HG03457 (cell line): ENCODE results near the gene IRF3.
A peak's percentile ranks its signal among the peaks of the same experiment; 100 is the strongest.

ENCODE experiments used
- ATAC-seq: cut with Tn5 transposase; IDR thresholded peaks from one replicate; pipeline ENCODE4 v1.9.1; 2021; ENCODE audit warnings: moderate number of reproducible peaks; ENCODE audit not compliant: unreplicated experiment

IRF3 gene, protein sequence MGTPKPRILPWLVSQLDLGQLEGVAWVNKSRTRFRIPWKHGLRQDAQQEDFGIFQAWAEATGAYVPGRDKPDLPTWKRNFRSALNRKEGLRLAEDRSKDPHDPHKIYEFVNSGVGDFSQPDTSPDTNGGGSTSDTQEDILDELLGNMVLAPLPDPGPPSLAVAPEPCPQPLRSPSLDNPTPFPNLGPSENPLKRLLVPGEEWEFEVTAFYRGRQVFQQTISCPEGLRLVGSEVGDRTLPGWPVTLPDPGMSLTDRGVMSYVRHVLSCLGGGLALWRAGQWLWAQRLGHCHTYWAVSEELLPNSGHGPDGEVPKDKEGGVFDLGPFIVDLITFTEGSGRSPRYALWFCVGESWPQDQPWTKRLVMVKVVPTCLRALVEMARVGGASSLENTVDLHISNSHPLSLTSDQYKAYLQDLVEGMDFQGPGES

DNA sequence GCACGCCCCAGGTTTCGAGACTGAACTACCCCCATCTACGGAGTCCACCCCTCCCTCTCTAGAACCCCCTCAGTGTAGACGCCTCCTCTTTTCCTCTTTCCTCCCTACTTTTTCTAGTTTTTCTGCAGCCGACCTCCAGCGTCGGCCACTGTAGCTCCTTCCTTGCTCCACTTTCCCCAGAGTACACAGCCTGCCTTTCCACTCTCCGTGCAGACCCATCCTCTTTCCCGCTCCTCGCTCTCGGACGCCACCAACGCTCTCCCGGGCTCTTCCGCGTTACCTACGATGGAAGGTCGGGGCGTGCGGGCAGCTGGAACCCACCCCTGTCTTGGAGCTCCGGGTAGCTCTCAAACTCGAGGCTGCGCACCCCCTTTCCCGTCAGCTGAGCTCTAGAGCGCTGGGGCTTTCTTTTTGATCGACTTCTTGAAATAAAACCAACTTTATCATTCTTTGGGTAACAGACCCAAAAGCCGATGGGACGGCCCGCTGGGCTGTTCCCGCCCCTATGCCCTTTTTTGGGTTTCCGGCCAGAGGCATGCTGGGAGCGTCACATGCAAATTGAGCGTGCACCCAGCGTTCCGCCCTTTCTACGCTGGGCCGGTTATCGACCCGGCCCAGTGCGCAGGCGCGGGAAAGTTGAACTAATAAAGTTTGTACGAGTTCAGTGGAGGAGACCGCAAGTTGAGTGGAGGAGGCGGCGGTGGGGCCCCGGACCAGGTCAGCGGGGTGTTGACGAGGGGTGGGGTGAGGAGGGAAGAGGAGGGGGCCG is at the start of gene IRF3, which contains the start of gene BCL2L12:
TSS of gene IRF3 (minus strand) at position 507 of the 769 bp plus-strand sequence. CDS start 1,019 bp downstream, outside the sequence.
TSS of gene BCL2L12 (plus strand) at position 583 of the 769 bp plus-strand sequence. CDS start 760 bp downstream, outside the sequence.
- ATAC-seq, result peak; percentile 59

DNA sequence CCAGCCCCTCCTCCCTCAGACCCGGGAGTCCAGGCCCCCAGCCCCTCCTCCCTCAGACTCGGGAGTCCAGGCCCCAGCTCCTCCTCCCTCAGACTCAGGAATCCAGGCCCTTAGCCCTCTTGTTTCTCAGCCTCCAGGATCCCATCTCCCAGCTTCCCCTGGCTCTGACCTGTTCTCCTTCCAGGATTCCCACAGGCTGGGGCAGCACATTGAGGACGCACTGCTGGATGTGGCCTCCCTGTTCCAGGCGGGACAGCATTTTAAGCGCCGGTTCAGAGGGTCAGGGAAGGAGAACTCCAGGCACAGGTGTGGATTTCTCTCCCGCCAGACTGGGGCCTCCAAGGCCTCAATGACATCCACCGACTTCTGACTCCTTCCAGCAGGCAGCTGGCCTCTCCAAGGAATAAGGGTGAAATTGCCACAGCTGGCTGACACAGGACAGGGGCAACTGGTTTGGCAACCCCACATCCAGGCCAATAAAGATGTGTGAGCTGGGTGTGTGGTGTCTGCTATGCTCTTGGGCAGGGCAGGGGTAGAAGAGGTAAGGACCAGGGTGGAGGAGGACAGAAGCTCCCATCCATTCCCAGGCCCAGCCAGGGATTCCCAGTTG is 47.7 kb upstream of the IRF3 start:
- no peak for ATAC-seq

DNA sequence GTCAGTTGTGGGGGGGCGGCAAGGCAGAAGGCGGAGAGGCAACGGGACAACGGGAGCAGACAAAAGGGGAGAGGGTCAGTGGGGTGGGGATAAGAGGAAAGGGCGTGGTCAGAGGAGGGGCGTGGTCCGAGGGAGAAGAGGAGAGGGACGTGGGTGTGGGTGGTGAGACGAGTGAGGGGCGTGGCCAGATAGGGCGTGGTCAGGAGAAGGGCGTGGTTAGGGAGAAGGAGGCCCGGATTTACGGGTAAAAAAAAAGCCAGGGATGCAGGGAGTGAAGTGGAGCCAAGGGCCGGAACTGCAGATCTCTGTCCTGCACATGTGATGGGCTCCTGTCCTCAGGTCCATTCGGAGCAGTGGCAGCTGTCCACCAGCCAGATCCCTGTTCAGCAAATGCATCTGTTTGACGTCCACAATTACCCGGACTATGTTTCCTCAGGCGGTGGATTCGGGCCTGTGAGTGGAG is 46.8 kb upstream of the IRF3 start:
- no peak for ATAC-seq

DNA sequence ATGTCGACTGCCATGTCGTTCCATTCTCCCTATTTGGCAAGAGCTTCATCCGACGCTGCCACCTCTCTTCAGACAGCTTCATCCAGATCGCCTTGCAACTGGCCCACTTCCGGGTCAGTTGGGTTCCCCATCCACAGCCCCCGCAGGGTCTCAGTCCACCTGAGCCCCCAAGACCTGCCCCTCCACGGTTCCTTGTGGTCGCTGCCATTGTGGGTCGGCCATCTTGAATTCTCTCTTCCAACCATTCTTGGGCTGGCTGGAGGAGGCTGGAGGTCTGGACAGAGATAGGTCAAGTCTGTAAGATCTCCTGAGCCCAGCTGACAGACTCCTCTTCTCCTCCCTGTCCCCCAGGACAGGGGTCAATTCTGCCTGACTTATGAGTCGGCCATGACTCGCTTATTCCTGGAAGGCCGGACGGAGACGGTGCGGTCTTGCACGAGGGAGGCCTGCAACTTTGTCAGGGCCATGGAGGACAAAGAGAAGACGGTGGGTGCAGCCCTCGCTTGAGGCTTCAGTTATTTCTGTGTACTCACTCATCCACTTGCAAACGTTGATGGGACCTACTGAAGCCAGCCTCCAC is 44.8 kb upstream of the IRF3 start:
- no peak for ATAC-seq

DNA sequence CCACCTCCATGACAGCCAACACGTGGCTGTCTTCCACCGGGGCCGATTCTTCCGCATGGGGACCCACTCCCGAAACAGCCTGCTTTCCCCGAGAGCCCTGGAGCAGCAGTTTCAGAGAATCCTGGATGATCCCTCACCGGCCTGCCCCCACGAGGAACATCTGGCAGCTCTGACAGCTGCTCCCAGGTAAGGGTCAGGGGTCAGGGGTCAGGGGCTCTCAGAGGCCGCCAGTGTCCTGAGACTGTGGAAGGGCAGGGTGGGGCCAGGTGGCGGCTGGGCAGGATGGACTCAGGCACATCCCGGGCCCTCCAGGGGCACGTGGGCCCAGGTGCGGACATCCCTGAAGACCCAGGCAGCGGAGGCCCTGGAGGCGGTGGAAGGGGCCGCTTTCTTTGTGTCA is 40.3 kb upstream of the IRF3 start:
- ATAC-seq, result no peak

DNA sequence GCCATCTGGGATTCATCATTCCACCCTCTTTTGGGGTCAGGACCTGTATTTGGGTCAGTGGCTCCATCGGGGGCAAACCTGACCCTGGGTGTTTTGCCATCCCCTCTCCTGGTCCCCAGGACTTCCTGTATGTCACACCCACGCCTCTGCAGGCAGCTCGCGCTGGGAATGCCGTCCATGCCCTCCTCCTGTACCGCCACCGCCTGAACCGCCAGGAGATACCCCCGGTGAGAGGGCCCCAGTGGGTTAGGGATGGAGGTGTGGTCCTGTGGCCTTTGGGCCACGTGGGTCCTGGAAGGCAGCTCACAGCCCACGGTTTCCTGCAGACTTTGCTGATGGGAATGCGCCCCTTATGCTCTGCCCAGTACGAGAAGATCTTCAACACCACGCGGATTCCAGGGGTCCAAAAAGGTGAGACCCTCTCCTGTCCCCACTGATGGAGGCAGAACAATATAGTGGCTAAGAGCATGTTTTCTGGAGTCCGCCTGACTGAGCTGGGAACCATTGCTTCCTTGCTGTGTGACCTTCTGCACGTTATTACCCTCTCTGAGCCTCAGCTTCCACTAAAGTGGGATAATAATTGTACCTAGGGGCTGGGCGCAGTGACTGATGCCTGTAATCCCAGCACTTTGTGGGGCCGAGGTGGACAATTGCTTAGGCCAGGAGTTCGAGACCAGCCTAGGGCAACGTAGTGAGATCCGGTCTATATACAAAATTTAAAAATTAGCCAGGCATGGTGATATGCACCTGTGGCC is 39.4 kb upstream of the IRF3 start:
- no peak for ATAC-seq

DNA sequence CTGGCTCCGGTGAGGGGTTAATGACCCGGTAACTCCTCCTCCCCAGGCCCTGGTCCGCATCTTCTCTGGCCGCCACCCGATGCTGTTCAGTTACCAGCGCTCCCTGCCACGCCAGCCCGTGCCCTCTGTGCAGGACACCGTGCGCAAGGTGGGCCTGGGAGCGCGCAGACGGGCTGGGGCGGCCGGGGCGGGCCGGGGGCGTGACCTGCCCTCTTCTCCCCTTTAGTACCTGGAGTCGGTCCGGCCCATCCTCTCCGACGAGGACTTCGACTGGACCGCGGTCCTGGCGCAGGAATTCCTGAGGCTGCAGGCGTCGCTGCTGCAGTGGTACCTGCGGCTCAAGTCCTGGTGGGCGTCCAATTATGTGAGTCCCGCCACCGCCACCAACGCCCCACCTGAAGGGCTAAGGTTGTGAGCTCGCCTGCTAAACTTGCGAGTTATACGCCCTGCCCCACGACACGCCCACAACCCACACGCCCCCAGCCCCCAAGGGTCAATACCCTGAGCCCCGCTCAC is 35.7 kb upstream of the IRF3 start:
- ATAC-seq, result no peak

DNA sequence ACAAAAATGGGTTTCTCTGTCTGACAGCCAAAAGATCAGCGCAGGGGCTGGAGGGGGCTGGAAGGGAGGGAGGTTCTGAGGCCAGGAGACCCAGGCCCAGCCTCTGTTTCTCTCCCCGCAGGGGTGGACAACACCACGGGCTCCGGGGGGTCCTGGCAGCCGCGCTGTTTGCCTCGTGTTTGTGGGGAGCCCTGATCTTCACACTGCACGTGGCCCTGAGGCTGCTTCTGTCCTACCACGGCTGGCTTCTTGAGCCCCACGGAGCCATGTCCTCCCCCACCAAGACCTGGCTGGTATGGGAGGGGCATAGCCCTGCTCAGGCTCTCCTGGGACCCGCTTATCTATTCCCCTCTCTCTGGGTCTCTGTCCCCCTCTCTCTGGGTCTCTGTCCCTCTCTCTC is 34.9 kb upstream of the IRF3 start:
- ATAC-seq, result no peak

DNA sequence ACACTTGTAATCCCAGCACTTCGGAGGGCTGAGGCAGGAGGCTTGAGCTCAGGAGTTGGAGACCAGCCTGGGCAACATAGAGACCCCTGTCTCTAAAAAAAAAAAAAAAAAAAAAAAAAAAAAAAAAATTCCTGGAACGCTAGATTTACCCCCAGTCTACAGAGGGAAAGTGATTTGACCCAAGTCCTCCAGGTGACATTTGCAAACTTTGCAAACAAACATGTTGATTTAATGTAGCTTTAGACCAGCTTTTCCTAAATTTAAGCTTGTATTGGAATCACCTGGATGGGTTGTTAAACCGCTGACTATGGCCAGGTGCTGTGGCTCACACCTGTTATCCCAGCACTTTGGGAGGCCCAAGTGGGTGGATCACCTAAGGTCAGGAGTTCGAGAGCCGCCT is 33.7 kb upstream of the IRF3 start:
- no peak for ATAC-seq

DNA sequence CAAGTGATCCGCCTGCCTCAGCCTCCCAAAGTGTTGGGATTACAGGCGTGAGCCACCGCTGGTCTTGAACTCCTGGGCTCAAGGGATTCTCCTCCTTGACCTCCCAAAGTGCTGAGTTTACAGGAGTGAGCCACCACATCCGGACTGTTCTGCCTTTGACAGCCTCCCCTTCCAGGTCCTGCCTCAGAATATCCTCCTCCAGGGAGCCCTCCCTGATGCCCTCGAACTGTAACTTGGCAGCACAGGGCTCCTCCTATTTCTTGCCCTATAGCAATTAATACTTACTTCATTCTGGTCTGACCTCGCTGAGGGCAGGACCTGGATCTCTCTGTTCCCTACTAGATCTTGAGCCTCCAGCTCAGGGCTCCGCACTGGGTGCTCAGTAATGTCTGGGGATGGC is 31.2 kb upstream of the IRF3 start:
- no peak for ATAC-seq

DNA sequence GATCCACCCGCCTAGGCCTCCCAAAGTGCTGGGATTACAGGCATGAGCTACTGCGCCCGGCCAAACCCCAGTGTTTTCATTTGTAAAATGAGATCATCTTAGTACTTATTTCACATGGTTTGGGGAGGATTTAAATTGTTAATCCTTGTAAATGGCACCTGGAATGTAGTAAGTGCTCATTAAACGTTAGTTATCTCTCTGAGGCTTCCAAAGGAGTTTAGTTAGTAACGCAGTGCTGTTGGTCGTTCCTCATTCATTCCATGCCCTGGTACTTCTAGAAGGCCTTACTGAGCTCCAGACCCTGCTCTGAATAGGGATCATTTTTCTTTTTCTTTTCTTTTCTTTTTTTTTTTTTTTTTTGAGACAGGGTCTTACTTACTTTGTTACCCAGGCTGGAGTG is 30.5 kb upstream of the IRF3 start:
- ATAC-seq, result no peak

DNA sequence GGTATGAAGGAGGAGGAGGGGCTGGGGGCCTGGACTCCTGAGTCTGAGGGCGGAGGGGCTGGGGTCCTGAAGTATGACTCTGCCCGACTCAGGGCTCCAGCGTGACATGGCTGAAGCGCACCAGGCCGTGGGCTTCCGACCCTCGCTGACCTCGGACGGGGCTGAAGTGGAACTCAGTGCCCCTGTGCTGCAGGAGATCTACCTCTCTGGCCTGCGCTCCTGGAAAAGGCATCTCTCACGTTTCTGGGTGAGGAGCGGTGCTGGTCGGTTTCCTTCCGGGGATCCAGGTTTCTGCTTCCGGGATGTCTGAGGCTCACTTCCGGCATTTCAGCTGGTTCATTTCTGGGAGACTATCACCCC is 26.5 kb upstream of the IRF3 start:
- ATAC-seq, result no peak

DNA sequence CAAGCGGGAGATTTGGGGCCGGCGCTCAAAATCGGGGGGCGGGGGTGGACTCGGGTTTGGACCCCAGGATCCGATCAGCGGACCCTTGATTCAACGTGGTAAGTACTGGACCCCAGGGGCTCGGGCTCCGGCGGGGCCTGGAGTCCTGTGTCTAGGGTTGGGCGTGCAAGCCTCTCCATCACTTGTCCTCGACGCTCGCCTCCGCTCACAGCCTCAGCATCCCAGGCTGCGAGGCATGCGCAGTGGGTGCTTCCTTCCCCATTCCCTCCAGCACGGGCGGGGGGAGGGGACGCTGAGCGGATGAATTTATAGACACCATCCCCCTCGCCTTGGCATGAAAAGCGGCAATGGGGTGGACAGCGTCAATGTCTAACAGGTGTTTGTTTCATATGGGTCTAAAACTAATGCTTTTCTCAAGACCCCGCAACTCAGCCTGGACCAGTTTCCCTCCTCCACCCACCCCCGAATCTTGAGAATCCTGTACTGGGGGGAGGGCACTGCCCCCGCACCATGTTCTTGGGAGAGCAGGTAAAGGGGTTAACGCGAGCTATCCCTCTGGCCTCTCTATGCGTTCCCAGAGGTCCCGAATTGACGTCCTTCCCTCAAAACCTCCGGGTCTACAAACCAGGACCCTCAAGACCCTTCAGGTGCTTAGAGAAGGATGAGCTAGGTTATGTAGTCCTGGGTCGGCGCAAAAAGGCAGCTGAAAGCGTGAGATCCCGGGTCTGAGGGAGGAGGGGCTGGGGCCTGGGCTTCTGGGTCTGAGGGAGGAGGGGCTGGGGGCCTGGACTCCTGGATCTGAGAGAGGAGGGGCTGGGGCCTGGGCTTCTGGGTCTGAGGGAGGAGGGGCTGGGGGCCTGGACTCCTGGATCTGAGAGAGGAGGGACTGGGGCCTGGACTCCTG is 25.8 kb upstream of the IRF3 start:
- ATAC-seq, result no peak

DNA sequence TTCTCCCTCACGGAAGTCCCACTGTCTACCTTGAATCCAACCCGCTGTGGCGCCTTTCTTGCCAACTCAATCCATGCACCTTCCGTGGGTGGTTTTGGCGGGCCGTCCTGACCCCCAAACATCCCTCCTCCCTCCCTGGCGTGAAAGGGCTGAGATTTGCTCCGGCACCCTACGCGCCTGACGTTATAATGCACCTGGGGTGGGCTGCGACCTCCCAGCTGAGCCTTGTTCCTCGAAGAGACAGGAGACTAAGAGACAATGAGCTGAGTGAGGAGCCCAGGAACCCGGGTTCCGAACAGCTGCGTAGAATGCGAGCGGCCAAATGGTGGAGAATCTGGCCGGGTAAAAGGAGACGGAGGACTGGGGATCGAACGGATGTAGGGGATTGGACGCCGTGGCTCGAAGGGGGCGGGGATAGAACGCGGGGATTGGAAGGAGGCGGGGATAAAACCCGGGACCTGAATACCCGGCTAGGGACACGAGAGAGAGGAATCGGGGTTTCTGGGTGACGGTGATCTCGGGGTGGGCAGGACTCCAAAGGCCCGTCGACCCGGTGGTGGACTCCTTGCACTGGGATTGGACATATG is 25.1 kb upstream of the IRF3 start, which contains the start of gene CPT1C:
TSS of gene CPT1C (plus strand) at position 461 of the 587 bp plus-strand sequence. CDS start 1,137 bp downstream, outside the sequence.
- ATAC-seq, result no peak

DNA sequence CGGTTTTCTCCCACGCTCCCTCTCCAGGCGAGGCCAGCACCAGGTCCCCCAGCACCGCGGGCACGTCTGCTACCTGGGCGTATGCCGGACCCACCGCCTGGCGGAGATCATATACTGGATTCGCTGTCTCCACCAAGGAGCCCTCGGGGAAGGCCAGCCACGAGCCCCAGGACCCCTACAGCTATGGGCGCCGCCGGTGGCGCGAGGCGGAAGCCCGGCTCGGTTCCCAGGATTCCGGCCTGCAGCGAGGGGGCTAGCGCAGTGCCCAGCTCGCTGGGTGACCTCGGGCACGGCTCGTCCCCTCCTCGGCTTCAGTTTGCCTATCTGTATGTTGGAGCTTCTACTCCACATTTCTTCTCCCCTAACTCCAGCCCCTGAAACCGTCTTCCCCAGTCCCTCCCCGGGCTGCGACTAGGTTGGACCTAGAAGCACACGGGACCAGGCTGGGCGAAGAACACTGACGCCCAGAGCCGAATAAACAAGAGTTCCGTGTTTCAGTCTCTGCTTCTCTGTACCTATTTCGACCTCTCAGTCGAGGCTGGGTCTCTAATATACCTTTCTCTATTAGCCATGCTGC is 24.5 kb upstream of the IRF3 start:
- ATAC-seq, result no peak

DNA sequence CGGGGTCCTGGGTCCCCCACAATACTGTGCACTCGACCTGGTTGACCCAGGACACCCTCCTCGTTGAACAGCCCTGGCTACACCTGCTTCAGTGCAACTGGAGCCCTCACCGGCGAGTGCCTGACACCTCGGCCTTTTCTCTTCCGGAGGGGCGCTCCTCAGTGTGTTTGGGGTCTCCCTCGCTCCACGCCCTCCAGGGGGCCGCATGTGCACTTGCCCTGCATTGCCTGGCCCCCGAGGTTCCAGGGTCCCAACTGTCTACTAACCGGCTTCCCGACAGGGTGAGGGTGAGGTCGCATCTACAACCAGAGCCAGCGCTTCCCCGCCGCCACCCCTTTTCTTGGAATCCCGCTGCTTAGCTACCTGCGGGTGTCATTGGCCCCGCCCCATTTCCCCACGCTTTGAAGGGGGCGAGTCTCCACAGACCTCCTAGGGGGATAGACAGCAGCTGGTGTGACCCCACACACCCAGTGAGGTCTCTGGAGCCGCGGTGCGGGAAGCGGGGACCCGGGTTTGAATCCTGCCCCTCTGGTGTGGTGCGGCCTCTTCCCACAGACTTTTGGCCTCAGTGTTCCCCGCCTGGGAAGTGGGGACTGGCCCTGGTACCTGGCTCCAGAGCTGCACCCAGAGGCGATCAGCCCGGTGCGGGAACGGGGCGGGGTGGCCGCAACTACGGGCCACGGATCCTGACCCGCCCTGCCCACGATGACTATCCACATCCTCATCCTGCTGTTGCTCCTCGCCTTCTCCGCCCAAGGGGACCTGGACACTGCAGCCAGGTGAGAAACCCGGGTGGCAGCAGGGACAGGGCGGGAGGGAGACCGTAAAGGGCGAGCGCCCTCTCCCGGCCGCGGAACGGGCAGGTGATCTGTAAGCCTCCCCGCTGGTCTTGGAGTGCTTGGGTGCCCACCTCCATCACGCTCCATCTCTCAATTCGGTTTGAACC is 23.7 kb upstream of the IRF3 start, which contains the start of gene ADM5:
TSS of gene ADM5 (plus strand) at position 462 of the 946 bp plus-strand sequence. CDS start at position 706, 244 bp downstream.
- ATAC-seq, result no peak

DNA sequence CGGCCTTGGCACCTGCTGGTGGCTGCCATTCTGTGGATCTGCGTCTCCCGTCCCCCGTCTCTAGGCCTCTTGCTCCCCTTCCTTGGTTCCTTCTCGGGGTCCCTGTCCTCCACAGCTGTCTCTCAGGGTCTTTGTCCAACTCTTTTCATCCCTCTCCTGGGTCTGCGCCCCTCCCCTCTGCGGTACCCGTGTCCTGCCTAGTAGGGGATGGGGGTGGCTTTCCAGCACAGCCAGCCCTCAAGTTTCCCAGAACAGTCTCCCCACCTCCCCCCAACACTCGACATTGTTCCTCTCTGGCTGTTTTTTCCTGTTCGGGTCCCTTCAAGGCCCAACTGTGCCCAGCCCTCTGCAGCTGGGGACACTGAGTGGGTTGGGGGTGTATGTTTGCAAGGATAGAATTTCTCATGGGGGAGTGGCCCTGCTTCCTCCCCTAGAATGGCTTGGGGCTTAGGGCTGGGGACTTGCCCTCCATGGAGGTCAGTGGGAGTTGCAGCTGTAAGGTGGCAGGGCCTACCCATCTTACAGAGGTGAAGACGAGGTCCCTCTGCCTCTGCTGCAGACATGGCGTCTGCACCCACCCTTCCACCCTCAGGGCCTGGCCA is 23.0 kb upstream of the IRF3 start:
- no peak for ATAC-seq
